Measurements from ENCODE around the gene FIBCD1.

Gene FIBCD1, protein sequence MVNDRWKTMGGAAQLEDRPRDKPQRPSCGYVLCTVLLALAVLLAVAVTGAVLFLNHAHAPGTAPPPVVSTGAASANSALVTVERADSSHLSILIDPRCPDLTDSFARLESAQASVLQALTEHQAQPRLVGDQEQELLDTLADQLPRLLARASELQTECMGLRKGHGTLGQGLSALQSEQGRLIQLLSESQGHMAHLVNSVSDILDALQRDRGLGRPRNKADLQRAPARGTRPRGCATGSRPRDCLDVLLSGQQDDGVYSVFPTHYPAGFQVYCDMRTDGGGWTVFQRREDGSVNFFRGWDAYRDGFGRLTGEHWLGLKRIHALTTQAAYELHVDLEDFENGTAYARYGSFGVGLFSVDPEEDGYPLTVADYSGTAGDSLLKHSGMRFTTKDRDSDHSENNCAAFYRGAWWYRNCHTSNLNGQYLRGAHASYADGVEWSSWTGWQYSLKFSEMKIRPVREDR

GRCh38 chr9:130938652-130939404, at the start of gene FIBCD1:
TSS of gene FIBCD1 (minus strand) at chr9:130939247. CDS start at chr9:130938607, 640 bp downstream.
- no peak for FAIRE-seq
- no peak for TF ChIP-seq POLR2A (IDR thresholded peaks at IDR 0.05; ENCODE audit: low read depth, low read length)
- DNase-seq (ENCODE audit: insufficient read length, low spot score) = peak; percentile 50

DNA sequence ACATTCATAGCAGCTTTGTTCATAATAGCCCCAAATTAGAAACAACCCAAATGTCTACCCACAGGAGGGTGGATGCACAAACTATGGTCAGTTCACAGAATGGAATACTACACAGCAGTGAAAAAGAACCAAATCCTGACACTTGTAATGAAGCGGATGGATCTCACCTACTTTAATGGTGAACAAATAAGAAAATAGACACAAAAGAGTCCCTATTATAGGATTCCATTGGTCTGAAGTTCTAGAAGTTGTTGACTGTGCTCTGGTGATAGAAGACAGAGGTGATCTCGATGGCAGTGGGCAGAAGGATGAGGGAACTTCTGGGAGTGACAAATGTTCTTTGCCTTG, 49.3 kb upstream of the FIBCD1 start:
- no peak for FAIRE-seq
- no peak for TF ChIP-seq POLR2A (IDR thresholded peaks at IDR 0.05; ENCODE audit: low read depth, low read length)
- no peak for DNase-seq (ENCODE audit: insufficient read length, low spot score)

GRCh38 chr9:130987738-130988399, 48.8 kb upstream of the FIBCD1 start:
- FAIRE-seq = no peak
- TF ChIP-seq POLR2A (IDR thresholded peaks at IDR 0.05; ENCODE audit: low read depth, low read length) = no peak
- DNase-seq (ENCODE audit: insufficient read length, low spot score) = no peak

- no peak for DNase-seq (ENCODE audit: insufficient read length, low spot score)
- FAIRE-seq = no peak
- TF ChIP-seq POLR2A (IDR thresholded peaks at IDR 0.05; ENCODE audit: low read depth, low read length) = no peak
Measured at GRCh38 chr9:130987054-130987453, 48.0 kb upstream of the FIBCD1 start.

- no peak for TF ChIP-seq POLR2A (IDR thresholded peaks at IDR 0.05; ENCODE audit: low read depth, low read length)
- no peak for DNase-seq (ENCODE audit: insufficient read length, low spot score)
- FAIRE-seq = no peak
Measured at GRCh38 chr9:130986356-130986965, 47.4 kb upstream of the FIBCD1 start.

- no peak for FAIRE-seq
- TF ChIP-seq POLR2A (IDR thresholded peaks at IDR 0.05; ENCODE audit: low read depth, low read length) = no peak
- DNase-seq (ENCODE audit: insufficient read length, low spot score) = no peak
Measured at GRCh38 chr9:130985606-130986162, 46.6 kb upstream of the FIBCD1 start.

DNA sequence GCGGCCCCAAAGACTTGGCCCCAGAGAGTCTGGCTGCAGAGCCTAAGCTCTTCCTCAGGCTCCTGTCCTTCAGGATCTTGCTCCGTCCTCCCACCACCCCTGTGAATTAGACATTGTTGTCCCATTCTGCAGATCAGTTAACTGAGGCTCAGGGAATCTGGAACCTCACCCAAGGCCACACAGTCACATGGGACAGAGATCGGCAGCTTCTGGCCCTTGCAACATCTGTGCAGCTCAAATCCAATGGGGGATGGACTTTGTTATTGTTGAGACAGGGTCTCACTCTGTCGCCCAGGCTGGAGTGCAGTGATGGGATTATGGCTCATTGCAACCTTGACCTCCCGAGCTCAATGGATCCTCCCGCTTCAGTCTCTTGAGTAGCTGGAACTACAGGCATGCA, 46.0 kb upstream of the FIBCD1 start:
- no peak for FAIRE-seq
- DNase-seq (ENCODE audit: insufficient read length, low spot score) = no peak
- TF ChIP-seq POLR2A (IDR thresholded peaks at IDR 0.05; ENCODE audit: low read depth, low read length) = no peak

GRCh38 chr9:130984521-130984920, 45.5 kb upstream of the FIBCD1 start:
- DNase-seq (ENCODE audit: insufficient read length, low spot score) = no peak
- TF ChIP-seq POLR2A (IDR thresholded peaks at IDR 0.05; ENCODE audit: low read depth, low read length) = no peak
- FAIRE-seq = no peak

- no peak for FAIRE-seq
- TF ChIP-seq POLR2A (IDR thresholded peaks at IDR 0.05; ENCODE audit: low read depth, low read length) = no peak
Measured at GRCh38 chr9:130983970-130984369, 44.9 kb upstream of the FIBCD1 start.

DNA sequence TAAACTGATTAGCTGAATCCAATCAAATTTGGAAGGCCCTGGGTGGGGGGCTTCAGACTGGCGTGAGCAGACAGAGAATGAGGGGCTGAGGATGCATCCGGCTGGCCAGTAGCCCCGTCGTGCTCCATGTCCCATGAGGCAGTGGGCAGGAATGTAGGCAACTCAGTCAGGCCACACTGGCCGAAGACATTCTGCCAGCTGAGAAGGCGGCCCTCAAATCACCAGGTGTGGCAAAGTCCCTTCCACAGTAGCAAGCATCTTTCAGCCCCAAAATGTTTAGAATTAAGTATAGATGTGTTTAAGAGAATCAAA, 44.3 kb upstream of the FIBCD1 start:
- TF ChIP-seq POLR2A (IDR thresholded peaks at IDR 0.05; ENCODE audit: low read depth, low read length) = no peak
- FAIRE-seq (no peak), DNase-seq (ENCODE audit: insufficient read length, low spot score) (no peak)

More at GRCh38 chr9:130983970-130984369, 44.9 kb upstream of the FIBCD1 start:
- DNase-seq (ENCODE audit: insufficient read length, low spot score) = no peak

DNA sequence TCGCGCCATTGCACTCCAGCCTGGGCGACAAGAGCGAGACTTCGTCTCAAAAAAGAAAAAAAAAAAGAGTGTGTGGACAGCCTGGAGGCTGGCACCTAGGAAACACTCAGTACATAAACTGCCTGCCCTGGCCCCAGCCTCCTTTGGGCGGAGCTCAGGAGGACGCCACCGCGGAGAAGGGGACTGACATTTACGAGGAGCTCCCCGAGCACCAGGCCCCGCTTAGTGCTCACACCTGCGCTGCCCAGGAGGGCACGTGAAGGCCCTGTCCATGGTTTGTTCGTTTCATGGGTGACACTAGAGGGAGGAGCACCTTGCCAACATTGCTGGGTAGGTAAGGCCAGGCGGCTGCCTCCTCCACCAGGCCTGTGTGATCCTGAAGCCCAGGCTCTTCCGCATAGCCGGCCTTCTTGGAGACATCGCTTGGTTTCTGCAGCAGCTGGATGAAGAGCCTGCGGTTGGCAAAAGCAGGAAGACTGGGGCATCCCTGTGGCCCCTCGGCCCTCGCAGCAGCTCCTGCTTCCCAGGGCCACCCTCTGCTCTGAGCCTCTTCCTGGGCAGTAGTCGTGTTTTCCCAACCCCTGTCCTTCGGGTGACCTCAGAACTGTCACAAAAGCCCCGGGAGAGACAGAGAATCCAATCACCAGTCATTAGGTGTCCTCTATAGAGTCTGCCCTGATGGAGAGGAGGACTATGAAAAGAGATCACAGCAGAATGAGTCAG, 43.8 kb upstream of the FIBCD1 start:
- no peak for DNase-seq (ENCODE audit: insufficient read length, low spot score)

GRCh38 chr9:130981756-130982137, 42.7 kb upstream of the FIBCD1 start:
- TF ChIP-seq POLR2A (IDR thresholded peaks at IDR 0.05; ENCODE audit: low read depth, low read length) = no peak
- no peak for DNase-seq (ENCODE audit: insufficient read length, low spot score)
- FAIRE-seq = no peak

More for the DNA sequence above, 43.8 kb upstream of the FIBCD1 start:
- no peak for FAIRE-seq
- TF ChIP-seq POLR2A (IDR thresholded peaks at IDR 0.05; ENCODE audit: low read depth, low read length) = no peak

Data from H54 (cell line).